Panc1 (cell line): ENCODE results near the gene PRSS3.

Experiments used
- CTCF ChIP-seq: fragments of 450-650 bp; IDR thresholded peaks from 2 replicates; pipeline ENCODE4 v1.5.1; 2017; ENCODE audit warnings: mild to moderate bottlenecking
- POLR2AphosphoS5 ChIP-seq: IDR thresholded peaks from 2 replicates; pipeline ENCODE4 v1.6.1; 2012; ENCODE audit warnings: mild to moderate bottlenecking, low read depth, low read length, moderate library complexity
- REST ChIP-seq, 2 experiments: IDR thresholded peaks; 2 replicates each; pipeline ENCODE4 v1.6.1; 2011 to 2012; ENCODE audit warnings: low read depth in 2 of 2, control low read depth in 1 of 2, low read length in 1 of 2, mild to moderate bottlenecking in 1 of 2, moderate library complexity in 1 of 2; ENCODE audit not compliant: insufficient read depth in 1 of 2
- SIN3A ChIP-seq: IDR thresholded peaks from 2 replicates; pipeline ENCODE4 v1.6.1; 2012; ENCODE audit warnings: low read depth, mild to moderate bottlenecking, low read length, moderate library complexity, borderline replicate concordance; ENCODE audit not compliant: insufficient read depth

- TF ChIP-seq CTCF, result no peak
- no peak for TF ChIP-seq POLR2AphosphoS5
- no peak for TF ChIP-seq REST (IDR thresholded peaks at IDR 0.05; ENCODE audit: insufficient read depth in 1 of 2, low read depth in 2 of 2, low read length in 1 of 2)
- no peak for TF ChIP-seq SIN3A
Observed at GRCh38 chr9:33776578-33776977, 18.8 kb upstream of the PRSS3 start.
